HFF-Myc (cell line): ENCODE measurements around the gene ZRANB1.
"Not testable (repeated sequence)": the region's sequence is repeated elsewhere in the genome, so short reads cannot be mapped to it uniquely, and the experiment has no call there.

ENCODE experiments used
- DNase-seq: peaks from one replicate; pipeline ENCODE4 v3.0.0-alpha.2; 2011; ENCODE audit warnings: low read depth; ENCODE audit errors: extremely low read depth
- H3K4me3 ChIP-seq: replicated peaks from 2 replicates; pipeline ENCODE4 v1.5.1; 2011; ENCODE audit warnings: low read depth, mild to moderate bottlenecking, control low read depth, low read length
- TF ChIP-seq, protein P1 (sequence below): IDR thresholded peaks from 2 replicates; pipeline ENCODE4 v1.5.1; 2012; ENCODE audit warnings: mild to moderate bottlenecking, low read depth, low read length, control low read depth; ENCODE audit errors: missing control alignments

ZRANB1 gene

GRCh38 chr10:124983321-124983720, 41.4 kb downstream of the ZRANB1 start:
- peak; percentile 25 for DNase-seq
- no peak overlapping the region for H3K4me3 ChIP-seq
- TF ChIP-seq, protein P1, sequence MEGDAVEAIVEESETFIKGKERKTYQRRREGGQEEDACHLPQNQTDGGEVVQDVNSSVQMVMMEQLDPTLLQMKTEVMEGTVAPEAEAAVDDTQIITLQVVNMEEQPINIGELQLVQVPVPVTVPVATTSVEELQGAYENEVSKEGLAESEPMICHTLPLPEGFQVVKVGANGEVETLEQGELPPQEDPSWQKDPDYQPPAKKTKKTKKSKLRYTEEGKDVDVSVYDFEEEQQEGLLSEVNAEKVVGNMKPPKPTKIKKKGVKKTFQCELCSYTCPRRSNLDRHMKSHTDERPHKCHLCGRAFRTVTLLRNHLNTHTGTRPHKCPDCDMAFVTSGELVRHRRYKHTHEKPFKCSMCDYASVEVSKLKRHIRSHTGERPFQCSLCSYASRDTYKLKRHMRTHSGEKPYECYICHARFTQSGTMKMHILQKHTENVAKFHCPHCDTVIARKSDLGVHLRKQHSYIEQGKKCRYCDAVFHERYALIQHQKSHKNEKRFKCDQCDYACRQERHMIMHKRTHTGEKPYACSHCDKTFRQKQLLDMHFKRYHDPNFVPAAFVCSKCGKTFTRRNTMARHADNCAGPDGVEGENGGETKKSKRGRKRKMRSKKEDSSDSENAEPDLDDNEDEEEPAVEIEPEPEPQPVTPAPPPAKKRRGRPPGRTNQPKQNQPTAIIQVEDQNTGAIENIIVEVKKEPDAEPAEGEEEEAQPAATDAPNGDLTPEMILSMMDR, result no peak

- DNase-seq, result no peak
- no peak overlapping the region for H3K4me3 ChIP-seq
- TF ChIP-seq, protein P1, result no peak
Measured at GRCh38 chr10:124984376-124984775, 42.5 kb downstream of the ZRANB1 start.

DNA sequence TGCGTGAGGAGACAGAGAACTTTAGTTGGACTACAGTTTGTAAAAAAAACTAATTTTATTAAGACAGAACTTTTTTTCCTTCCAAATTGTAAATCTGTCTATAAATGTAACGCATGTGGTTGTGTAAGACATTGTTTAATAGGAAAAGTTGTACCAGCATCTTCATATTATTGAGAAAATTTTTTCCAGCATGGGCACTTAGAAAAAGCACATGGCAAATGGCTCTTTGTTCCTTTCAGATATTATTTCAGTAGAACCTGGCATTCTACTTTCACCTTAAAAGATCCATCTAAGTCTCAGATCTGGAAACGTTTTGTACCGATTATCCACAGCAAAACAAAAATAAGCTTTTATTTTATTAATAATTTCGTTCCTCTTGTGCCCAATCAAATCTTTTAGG, 43.2 kb downstream of the ZRANB1 start:
- no peak for DNase-seq
- no peak overlapping the region for H3K4me3 ChIP-seq
- TF ChIP-seq, protein P1, result no peak

DNA sequence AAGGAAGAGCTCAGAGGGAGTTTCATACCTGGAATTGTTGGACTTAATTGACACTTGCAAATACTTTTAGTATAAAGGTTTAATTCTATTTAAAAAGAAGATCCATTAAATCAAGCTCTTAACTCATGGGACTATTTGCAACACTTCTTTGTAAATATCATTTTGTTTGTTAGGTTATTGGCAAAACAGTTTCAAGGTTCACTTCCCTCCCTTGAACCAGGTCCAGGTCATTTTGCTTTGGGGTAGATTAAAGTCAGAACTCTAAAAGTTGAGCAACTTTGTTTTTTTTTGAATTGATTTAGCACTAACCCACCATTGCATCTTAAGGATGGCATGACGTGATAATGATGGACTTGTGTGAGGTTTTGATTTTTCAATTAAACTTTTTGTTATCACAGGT, 45.9 kb downstream of the ZRANB1 start:
- no peak overlapping the region for H3K4me3 ChIP-seq
- DNase-seq, result no peak
- TF ChIP-seq, protein P1, result no peak

- not testable (repeated sequence) for H3K4me3 ChIP-seq, DNase-seq
Measured at GRCh38 chr10:124988753-124989152, 46.8 kb downstream of the ZRANB1 start.

DNA sequence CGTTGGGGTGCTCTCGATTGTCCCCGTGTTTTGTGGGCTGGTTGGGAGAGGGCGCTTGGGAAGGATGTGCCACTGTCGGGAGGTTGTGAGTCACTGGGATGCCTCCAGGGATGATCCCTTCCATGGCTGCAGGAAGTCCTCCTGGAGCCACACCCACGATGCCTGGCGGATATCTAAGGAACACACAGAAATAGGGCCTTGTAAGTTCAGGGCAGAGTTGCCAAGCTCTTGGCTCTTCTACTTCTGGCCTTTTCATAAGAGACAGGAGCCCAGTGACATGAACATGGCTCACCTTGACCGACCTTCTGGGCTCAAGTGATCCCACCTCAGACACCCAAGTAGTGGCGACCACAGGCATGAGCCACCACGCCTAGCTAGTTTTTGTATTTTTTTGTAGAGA, 47.6 kb downstream of the ZRANB1 start:
- H3K4me3 ChIP-seq, result no peak overlapping the region
- TF ChIP-seq, protein P1, result no peak
- DNase-seq, result no peak

DNA sequence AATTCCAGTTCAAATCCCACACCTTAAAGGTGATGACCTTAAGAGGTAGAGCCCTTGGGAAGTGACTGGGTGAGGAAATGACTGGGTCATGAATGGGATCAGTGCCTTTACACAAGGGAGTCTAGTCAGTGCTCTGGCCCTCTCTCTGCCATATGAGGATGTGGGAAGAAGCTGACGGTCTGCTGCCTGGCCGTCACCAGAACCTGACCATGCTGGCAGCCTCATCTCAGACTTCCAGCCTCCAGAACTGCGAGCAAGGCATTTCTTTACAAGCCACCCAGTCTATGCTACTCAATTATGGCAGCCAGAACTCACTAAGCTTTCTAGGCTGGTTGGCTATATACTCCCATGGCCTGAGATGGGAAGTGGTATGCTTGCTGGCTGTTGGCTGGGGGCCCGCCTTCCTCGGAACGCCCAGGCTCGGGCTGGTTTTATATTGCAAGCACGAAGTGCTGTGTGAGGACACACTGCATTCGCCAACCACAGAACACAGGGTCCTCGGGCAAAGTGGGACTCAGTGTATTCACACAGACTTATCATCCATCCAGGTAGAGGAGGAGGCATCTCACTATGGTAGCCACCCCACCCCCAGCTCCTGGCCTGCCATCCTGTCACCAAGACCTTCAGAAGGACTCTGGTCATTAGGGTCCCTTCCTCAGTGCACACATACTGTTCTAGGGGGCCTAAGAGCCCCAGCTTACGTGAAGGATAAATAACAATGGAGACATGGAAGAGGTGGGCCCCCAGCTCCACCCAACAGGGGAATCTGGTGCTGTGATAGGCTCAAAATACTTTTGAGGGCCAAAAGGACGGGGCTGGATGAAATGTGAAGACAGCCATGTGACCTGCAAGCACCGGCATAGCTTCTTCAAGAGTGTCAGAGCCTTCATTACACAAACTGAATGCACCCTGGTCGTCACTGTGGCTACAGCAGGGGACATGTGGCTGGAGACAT, 49.0 kb downstream of the ZRANB1 start:
- no peak overlapping the region for H3K4me3 ChIP-seq
- no peak for DNase-seq
- TF ChIP-seq, protein P1, result no peak
